HTERT RPE-1 (cell line): Measurements from ENCODE around the gene LRFN5.
"Not testable (repeated sequence)": the region's sequence is repeated elsewhere in the genome, so short reads cannot be mapped to it uniquely, and the experiment has no call there.

Source experiments
- in situ Hi-C: fragments of 300-500 bp; cut with MboI; formaldehyde crosslinking; loops from 4 replicates; pipeline ENCODE4 v1.14.3; 2020; ENCODE audit warnings: low sequenced_read_pairs

Gene LRFN5

GRCh38 chr14:41636492-41637392 is 30.1 kb downstream of the LRFN5 start:
- in situ Hi-C loops = no loop called here

GRCh38 chr14:41641690-41642089 is 35.0 kb downstream of the LRFN5 start:
- in situ Hi-C loops = no loop called here

GRCh38 chr14:41642367-41642766 is 35.7 kb downstream of the LRFN5 start:
- in situ Hi-C loops = no loop called here

GRCh38 chr14:41642789-41643188 is 36.1 kb downstream of the LRFN5 start:
- in situ Hi-C loops = no loop called here

GRCh38 chr14:41644606-41645005 is 37.9 kb downstream of the LRFN5 start:
- in situ Hi-C loops = no loop called here

- in situ Hi-C loops = no loop called here
Measured at GRCh38 chr14:41650802-41651201, 44.1 kb downstream of the LRFN5 start.

GRCh38 chr14:41654196-41654595 is 47.5 kb downstream of the LRFN5 start:
- in situ Hi-C loops = no loop called here

- in situ Hi-C loops = no loop called here
Measured at GRCh38 chr14:41662780-41663472, 56.2 kb downstream of the LRFN5 start.

GRCh38 chr14:41663473-41663850 is 56.8 kb downstream of the LRFN5 start:
- in situ Hi-C loops = no loop called here

GRCh38 chr14:41666301-41666700 is 59.6 kb downstream of the LRFN5 start:
- in situ Hi-C loops = no loop called here

GRCh38 chr14:41668356-41668755 is 61.7 kb downstream of the LRFN5 start:
- in situ Hi-C loops = no loop called here

GRCh38 chr14:41673601-41674000 is 66.9 kb downstream of the LRFN5 start:
- in situ Hi-C loops = not testable (repeated sequence)

- in situ Hi-C loops = not testable (repeated sequence)
Measured at GRCh38 chr14:41674511-41674971, 67.9 kb downstream of the LRFN5 start.

- in situ Hi-C loops = no loop called here
Measured at GRCh38 chr14:41699486-41699885, 92.8 kb downstream of the LRFN5 start.

GRCh38 chr14:41718477-41719166 is 111.9 kb downstream of the LRFN5 start:
- in situ Hi-C loops = no loop called here

- in situ Hi-C loops = no loop called here
Measured at GRCh38 chr14:41739203-41739602, 132.5 kb downstream of the LRFN5 start.

- in situ Hi-C loops = no loop called here
Measured at GRCh38 chr14:41743140-41743539, 136.5 kb downstream of the LRFN5 start.

- in situ Hi-C loops = no loop called here
Measured at GRCh38 chr14:41749429-41749828, 142.8 kb downstream of the LRFN5 start.

GRCh38 chr14:41750575-41750974 is 143.9 kb downstream of the LRFN5 start:
- in situ Hi-C loops = not testable (repeated sequence)

GRCh38 chr14:41758011-41758665 is 151.5 kb downstream of the LRFN5 start:
- in situ Hi-C loops = no loop called here

GRCh38 chr14:41761204-41761603 is 154.5 kb downstream of the LRFN5 start:
- in situ Hi-C loops = no loop called here
